HG03457 (cell line): ENCODE results near the gene ARHGAP8.

ENCODE experiments used
- ATAC-seq: cut with Tn5 transposase; IDR thresholded peaks from one replicate; pipeline ENCODE4 v1.9.1; 2021; ENCODE audit warnings: moderate number of reproducible peaks; ENCODE audit not compliant: unreplicated experiment

The ARHGAP8 gene

DNA sequence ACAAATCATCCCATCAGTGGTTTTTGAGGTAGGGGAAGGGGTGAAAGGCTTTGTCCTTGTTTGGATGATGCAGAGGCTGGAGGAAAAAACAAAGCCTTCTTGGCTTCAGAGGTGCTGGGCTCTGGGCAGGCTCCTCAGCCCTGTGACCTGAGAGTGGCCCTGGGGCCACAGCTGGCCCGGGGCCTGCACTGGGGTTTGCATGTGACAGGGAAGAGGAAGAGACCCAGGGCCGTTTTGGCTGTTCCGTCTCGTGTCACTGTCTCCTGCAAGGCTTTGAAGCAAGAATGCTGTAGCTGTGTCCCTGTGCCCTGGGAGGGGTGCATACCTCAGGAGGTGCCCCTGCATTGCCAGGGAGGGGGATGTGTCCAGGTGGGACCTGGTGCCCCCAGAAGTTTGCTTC, 12.6 kb downstream of the ARHGAP8 start:
- ATAC-seq, result no peak

DNA sequence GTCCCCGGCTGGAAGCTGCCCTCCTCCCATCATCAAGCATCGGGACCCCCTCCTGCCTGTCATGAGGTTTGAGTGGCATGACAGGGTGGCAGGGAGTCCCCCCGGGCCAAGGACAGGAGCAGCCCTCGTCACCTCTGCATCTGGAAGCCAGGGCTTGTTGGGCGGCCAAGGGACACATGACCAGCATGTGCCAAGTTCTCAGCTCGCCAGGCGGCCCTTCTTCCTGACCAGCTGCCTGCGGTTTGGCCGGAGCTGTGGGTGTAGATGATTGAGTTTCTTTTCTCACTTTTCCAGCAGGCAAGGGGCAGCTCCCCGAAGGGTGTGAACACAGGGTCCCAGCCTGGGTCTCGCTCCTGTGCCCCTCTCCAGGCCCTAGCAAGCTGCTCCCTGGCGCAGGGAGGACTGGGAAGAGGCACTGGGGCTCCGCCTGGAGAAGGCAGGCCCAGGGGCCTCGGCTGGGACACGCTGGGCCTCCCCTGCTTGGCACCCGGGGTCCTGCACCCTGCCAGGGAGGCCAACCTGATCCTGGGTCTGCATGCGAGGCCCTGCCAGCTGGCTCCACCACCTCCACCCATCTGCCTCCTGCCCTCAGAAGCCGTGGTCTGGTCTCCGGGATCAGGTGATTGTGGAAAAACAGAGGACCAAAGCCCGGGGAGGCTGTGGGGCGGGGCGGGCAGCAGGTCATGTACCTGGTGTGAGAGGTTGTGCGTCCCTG, 13.4 kb downstream of the ARHGAP8 start:
- ATAC-seq, result no peak

DNA sequence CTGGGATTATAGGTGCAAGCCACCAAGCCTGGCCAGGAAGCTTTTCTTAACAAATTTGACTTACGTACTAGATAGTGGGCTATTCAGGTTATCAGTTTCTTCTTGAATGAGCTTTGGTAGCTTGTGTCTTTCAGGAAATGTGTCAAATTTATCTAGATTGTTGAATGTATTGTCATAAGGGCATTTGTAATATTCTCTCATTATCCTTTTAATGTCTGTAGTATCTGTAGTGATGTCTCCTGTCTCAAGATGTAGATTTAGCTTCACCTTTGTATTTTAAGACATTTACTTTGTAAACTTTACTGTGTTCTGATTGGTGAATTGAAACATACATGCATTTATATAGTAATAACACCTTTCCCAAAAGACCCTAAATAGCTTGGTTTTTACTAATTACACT, 20.7 kb downstream of the ARHGAP8 start:
- no peak for ATAC-seq

DNA sequence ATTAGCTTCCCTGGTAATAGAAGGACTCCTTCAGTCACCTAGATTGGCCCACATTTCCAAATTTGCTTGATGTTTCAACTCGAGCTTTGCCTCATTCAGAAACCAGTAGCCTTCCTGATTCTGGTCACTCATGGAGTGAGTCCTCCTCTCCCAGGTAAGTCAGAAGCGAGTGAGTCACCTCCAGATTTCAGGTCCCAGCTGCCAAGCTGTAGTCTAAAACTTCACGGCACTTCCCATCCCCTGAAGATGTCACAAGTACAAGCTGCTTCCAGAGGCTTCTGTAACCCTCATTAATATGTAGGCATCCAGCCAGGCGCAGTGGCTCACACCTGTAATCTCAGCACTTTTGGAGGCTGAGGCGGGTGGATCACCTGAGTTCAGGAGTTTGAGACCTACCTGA, 23.5 kb downstream of the ARHGAP8 start:
- no peak for ATAC-seq

DNA sequence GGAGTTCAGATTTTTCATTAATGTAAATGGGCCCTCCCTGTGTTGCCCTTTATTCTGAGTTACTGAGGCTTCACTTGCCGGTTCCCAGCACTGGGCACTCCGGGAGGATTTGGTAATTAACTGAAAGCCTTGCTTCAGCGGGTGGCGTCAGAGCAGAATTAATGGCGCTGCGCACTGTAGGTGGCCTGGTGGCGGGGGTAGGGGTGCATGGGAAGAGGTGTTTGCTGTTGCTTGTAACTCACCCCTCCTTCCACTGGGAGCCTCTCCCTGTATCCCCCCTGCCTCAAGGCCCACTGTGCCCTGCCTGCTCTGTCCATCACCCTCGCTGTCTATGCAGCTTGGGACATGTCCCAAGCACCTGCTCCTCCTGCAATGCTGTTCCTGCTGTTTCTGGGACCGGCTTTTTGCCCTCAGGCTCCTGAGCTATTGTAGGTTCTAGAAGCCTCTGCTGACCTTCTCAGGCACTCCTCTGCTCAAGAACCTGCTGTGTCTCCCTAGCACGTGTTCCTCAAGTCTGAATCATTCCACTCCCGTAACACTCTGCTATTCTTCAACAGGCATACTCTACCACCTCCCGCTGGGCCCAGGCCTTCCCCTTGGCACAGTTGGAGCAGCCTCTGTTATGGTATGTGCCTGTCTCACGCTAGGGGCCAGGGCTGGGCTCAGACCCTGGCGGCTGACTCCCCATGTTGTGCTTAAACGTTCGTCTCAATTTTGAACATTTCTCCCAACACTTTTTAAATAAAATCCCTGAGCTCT, 24.4 kb downstream of the ARHGAP8 start:
- no peak for ATAC-seq

DNA sequence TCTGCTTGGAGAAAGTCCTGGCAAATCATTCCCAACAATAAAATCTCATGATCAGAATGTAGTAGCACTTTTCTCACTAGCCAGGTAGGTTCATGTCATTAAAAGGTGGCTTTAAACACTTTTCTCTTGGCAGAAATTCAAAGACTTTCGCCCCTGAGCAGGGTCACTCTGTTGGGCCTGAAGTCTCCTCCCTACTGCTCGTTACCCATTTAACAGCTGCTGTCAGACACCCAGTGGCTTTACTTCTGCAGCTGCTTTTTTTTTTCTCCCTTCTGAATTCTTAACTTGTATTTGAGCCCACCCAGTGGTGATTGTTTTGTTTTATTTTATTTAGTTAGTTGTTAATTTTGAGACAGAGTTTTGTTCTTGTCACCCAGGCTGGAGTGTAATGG, 25.0 kb downstream of the ARHGAP8 start:
- ATAC-seq, result no peak

DNA sequence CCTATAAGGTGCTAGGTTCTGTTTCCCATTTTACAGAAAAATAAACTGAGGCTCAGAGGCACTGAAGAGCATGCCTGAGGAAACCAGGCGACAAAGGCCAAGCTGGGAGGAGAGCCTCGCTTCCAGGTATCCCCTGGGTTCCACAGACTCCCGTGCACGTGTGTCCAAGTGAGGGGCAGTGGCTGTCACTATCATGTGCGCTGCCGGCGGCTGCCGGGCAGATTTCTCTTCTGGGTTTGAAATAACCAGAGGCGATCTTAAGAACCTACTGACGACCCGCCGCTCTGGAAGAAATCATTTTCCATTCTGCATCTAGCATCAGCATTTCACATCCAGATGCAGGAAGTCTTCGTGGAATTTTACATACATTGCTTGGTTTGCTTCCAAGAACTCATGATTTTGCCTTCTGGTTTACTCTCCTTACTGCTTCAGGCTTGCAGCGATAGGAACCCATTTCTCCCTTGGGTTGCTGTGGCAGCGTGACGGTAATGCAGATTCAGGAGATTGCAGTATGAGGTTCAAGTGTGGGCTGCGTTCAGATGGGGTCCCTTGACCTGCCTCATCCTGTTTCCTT, 28.6 kb downstream of the ARHGAP8 start:
- no peak for ATAC-seq

DNA sequence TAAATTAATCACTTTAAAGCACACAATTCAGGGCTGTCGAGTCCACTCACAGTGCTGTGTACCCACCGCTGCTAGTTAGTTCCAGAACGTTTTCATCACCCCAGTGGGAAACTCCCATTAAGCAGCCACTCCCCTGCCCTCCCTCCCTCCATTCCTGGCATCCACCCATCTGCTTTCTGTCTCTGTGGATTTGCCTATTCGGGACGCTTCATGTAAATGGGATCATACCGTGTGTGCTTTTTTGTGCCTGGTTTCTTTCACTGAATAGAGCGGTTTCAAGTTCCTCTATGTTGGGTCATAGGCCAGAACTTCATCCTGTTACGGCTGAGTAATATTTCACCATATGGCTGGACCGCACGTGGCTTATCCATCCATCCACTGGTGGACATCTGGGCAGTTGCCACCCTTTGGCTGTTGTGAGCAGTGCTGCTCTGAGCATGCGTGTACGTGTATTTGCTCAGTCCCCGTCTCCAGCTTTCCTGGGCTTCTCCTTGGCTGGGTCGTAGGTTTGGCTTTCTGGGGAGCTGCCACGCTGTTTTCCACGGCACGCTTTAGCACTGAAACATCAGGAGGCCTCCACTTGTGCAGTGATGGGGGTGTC, 30.1 kb downstream of the ARHGAP8 start:
- ATAC-seq, result no peak

DNA sequence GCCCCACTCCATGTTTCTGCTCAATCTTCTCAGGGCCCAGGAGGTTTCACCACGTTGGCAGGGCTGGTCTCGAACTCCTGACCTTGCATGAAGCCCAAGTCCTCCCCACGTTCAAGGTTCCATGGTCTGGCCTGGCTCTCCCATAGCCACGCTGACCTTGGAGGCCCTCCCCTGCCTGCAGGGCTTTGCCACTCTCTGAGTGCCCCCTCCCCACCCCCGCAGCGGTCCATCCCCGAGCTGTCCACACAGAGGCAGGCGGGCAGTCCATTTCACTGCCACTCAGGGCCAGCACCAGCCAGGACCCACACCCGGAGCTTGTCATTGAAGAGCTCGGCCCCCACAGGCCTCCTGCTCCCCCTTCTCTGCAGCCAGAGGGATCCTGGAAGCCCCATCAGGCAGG, 30.7 kb downstream of the ARHGAP8 start:
- no peak for ATAC-seq

DNA sequence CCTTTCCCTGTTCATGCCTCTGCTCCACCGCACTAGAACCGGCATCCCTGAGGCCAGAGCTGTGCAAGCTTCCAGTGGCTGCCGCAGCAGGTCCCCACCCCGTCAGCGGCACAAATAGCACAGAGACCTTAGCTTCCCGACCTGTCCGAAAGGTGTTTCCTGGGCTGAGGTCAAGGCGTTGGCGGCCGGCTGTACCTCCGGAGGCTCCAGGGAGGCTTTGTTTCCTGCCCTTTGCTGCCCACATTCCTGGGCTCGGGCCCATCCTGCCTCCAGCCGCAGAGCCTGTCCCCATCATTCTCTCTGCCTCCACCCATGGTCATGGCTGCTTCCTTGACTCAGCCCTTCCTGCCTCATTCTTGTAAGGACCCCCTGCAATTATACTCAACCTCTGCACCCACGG, 31.2 kb downstream of the ARHGAP8 start:
- ATAC-seq, result no peak

DNA sequence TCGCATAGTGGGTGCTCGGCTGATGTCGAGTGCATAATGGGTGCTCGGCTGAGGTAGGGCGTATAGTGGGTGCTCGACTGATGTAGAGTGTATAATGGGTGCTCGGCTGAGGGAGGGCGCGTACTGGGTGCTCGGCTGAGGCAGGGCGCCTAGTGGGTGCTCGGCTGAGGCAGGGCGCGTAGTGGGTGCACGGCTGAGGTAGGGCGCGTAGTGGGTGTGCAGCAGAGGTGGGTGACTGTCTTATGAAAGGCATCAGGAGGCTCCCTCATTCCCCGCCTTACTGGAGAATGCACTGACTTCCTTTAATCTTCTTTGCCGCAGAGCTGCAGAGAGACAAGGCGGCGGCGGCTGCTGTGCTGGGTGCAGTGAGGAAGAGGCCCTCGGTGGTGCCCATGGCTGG, 33.8 kb downstream of the ARHGAP8 start:
- no peak for ATAC-seq

DNA sequence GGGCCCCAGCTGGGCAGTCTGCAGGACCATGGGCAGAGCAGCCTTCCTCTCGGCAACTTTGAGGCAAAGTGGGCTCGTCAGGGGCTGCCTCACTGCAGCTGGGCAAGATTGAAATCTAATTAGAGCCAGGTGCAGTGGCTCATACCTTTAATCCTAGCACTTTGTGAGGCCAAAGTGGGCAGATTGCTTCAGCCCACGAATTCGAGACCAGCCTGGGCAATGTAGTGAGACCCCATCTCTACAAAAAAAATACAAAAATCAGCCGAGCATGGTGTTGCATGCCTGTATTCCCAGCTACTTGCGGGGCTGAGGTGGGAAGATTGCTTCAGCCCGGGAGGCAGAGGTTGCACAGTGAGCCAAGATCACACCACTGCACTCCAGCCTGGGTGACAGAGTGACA, 34.2 kb downstream of the ARHGAP8 start:
- ATAC-seq, result no peak

DNA sequence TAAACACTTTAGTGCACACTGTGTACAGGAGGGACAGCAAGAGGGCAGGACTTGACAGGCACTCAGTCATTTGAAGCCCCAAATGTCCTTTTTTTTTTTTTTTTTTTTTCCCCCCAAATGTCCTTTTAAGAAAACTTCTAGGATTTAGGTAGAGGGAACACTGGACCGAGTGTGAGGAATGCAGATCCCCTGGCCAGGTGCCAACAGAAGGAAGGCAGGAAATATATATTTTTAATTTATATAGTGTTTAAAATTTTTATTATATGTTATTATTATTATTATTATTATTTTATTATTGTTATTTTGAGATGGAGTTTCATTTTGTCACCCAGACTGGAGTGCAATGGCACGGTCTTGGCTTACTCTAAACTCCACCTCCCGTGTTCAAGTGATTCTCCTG, 35.5 kb downstream of the ARHGAP8 start:
- ATAC-seq, result no peak

DNA sequence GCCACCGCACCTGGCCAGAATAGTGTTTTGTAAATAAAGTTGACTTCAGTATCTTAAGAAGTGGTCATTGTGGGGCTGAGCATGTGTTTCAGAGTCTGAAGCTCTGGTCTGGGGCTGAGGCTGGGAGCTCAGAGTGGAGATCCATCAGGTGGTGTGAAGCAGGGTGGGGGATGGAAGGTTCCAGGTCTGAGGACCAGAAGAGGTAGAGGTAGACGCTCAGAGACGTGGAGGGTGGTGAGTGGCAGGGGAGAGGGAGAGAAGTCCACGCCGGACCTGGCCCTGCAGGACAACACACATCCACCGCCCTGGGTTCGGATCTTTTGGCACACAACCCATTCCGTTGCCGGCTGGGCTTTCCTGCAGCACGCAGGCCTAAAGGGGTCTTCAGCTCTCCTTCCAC, 40.7 kb downstream of the ARHGAP8 start:
- ATAC-seq, result no peak

DNA sequence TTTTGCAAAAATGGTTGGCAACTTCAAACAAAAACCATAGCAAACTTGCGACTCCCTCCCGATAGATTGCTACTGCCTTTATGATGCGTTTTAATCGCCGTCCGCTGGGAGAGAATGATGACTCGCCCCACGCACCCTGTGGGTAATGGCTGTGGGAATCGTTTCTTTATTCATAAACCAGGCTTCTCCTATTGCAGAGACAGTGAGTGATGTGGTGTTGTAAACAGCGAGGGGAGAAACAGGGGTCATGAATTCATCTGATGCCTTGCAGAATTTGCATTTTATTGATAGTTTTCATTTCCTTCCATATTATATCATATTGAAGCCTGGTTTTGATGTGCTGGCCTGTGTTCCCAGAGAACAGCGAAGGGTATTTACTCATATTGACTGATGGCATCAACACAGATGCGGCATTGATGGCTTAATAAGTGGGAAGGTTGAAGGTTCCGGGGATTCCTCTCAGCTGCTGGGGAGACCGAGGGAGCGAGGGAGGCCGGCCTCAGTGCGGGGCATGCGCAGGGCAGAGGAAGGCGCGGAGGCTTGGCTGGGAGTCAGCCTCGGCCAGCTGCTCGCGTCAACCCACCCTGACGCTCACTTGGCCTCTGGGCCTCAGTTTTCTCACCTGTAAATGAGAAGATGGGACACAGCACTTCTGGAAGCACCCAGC, 41.3 kb downstream of the ARHGAP8 start:
- ATAC-seq, result no peak

DNA sequence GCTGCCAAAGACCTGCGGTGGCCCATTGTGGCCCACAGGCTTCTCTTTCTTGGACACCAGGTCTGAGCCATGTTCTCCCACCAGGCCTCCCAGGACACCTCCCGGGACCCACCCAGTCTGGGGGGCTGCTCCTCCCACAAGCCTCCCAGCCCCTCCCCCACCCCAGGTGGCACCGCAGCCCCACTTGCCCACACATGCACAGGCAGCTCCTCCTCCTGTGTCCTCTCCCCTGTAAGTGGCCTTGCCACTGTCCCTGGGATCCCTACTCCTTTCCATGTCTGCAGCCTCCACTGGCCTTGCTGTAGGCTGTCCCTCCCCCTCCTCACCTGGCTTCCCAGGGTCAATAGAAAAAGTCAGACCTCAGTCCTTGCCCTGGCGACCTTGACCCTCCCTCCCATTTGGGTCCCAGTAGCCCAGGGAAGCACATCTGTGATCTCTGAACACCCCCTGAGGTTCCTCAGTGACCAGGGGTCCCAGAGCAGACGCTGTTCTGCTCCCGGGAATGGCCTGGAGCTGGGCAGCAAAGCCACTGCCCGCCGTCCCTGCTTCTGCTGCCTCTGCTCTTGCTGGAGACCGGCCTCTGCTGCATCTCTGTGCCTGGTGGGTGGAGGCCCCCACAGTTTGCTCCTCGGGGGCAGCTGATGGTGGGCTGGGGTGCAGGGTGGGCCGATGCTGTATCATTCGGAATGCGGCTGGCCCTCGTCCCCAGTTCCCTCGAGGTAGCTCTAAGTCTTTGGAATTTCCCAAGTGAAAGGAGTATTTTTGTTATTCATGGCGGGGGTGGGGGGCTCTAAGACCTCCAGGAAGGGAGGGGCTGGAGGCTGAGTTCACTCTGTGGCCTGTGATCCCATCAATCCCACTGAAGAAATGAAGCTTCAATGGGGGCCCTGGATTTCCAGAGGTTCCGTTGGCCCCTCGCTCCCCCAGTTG, 43.6 kb downstream of the ARHGAP8 start:
- no peak for ATAC-seq

DNA sequence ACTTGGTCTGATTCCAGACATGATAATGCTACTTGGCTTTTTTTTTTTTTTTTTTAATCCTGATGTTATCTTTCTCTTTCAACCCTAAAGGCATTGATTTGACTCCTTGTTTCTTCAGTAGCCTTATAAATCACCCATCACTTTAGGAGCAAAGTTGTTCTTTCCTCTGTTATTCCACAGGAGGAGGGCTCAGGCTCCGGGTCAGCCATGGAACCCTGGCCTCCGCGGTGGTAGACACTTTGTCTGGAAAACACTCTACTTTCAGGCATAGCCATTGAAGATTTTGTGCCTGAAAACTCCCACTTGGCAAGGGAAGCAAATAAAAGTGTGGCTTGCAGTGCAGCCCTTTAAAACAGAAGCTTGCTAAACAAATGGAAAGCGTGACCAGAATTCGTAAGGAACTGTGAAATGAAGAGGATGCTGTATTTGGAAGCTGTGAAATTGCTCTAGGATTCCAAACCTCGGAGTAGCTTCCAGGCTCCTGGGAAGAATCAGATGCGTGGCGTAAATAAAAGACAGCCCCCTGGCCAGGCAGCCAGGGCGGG, 44.9 kb downstream of the ARHGAP8 start:
- ATAC-seq, result no peak

DNA sequence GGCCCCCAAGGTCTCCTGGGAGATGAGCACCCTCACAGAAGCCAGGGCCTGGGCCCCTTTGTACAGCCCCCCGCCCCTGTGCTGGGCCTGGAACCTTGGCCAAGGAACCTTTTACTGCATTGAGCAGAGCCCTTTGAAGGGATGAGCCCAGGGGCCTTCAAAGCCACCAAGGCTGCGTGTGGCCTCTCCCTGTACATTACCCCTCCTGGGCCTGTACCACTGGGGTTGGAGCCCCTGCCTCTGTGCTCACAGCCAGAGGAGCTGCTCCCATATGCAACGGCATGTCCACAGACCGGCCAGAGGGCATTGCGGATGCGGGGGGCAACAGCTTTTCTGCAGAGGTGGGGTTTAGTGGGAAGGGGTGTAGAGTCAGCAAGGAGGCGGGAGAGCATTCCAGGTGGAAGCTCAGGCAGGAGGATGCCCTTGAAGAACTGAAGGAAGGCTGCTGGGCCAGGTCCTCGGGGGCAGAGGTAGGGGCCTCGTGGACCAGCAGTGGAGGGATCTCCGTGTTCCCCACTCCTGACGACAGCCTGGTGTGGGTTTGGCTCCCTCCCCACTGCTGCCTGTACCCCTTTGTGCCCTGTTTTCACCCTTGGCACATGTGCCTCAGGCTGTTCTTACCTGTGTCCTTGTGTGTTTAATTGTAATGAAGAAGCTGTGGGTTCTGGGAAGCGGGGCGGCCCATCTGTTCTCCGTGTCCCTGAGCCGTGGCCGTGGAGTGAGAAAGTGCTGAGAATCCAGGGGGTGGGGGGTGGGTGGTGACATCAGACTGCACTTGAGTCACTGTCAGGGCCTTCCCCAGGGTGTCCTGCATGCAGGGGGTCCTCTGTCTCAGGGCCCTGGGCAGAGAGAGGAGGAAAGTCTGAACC, 46.9 kb downstream of the ARHGAP8 start:
- no peak for ATAC-seq
